HG03045 (cell line): Measurements from ENCODE around the gene ZCCHC3.
"Not testable (repeated sequence)": the region's sequence is repeated elsewhere in the genome, so short reads cannot be mapped to it uniquely, and the experiment has no call there.

Experiments used
- ATAC-seq: cut with Tn5 transposase; IDR thresholded peaks from one replicate; pipeline ENCODE4 v1.9.1; 2021; ENCODE audit warnings: mild to moderate bottlenecking, moderate library complexity; ENCODE audit not compliant: unreplicated experiment

Gene ZCCHC3

DNA sequence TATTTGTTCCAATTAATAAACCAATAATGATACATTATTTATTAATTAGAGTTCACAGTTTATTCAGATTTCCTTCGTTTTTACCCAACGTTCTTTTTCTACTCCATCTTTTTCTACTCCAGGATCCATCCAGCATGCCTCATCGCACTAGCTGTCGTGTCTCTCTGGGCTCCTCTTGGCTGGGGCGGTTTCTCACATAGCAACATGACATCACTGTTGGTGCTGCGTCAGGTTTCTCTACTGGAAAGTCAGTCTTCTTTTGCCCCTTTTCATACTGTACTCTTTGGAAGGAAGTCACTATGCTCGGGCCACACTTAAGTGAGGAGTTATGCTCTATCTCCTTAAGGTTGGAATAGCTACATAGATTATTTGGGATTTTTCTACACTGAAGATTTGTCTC is 14.2 kb downstream of the ZCCHC3 start:
- ATAC-seq: no peak

DNA sequence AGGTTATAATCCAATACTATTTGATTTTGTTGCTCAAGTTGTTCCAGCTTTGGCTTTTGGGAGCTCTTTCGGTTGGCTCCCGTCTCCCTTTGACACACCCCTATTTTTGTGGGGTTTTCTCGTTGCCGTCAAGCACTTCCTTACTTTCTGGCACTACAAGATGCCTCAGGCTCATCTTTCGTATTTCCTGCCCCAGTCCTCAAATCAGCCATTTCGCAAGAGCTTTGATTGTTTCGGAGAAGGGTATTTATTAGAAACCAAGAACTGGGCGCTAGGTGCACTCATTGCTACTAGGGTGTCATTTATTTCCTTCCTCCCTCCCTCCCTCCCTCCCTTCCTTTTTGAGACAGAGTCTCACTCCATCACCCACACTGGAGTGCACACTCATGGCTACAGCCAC is 14.7 kb downstream of the ZCCHC3 start:
- no peak for ATAC-seq

DNA sequence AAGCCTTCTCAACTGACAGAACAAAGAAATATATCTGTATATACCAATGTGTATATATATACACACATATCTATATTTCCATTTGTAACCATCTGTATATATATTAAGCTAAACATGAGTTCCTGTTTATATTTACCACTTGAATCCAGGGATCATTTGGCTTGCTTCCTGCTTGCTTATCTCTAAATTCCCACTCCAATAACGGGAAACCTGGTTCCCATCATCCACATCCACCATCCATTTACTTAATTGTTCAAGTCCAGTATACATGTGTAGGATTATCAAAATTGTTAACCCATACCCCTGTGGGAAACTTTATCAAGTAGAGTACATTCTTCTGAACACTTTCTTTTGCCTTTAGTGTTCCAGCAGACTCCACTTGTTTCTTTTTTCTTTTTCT is 15.5 kb downstream of the ZCCHC3 start:
- no peak for ATAC-seq

DNA sequence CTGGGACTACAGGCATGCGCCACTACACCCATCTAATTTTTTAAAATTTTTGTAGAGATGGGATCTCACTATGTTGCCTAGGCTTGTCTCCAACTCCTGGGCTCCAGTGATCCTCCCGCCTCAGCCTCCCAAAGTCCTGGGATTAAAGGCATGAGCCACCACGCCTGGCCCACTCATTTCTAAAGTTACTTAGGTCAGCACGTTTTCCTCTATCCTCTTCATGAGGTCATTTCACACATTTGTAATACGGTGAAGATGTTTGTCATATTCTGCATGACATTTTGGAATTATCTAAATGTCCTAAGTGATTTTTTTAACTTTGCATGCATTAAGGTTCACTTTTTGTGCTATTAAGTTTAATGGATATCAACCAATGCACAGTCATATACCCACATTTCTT is 16.0 kb downstream of the ZCCHC3 start:
- no peak for ATAC-seq

DNA sequence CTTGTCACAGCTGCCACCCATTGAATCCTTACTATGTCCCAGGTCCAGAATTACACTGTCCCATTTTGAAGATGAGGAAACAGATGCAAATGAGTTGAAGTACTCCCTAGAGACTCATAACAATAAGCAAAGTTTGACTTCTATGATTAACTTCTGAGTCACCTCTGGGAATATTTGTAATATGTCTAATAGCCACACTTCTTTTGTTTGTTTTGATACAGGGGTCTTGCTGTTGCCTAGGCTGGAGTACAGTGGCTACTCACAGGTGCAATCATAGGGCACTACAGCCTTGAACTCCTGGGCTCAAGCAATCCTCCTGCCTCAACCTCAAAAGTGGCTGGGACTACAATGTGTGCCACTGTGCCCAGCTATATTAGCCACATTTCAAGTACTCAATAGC is 16.6 kb downstream of the ZCCHC3 start:
- no peak for ATAC-seq

DNA sequence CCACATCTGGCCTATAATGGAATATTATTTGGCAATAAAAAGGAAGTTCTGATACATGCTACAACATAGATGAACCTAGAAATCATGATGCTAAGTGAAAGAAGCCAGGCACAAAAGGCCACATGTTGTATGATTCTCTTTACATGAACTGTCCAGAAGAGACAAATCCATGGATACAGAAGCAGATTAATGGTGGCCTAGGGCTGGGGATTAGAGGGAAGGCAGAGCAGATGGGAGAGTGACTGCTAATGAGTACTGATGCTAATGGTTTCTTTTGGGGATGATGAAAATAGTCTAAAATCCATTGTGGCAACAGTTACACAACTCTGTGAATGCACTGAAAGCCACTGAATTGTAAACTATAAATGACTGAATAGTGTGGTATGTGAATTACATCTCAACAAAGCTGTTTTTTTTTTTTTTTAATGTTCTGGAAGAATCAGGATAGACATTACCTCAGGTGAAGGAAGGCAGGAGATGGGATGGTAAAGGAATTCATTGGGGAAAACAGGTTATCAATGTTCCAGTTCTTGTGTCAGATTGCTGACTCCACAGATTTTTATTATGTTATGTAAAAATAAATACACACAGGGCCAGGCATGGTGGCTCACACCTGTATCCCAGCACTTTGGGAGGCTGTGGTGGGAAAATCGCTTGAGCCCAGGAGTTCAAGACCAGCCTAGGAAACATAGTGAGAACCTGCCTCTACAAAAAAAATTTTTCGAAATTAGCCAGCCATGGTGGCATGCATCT is 19.1 kb downstream of the ZCCHC3 start:
- ATAC-seq: no peak

DNA sequence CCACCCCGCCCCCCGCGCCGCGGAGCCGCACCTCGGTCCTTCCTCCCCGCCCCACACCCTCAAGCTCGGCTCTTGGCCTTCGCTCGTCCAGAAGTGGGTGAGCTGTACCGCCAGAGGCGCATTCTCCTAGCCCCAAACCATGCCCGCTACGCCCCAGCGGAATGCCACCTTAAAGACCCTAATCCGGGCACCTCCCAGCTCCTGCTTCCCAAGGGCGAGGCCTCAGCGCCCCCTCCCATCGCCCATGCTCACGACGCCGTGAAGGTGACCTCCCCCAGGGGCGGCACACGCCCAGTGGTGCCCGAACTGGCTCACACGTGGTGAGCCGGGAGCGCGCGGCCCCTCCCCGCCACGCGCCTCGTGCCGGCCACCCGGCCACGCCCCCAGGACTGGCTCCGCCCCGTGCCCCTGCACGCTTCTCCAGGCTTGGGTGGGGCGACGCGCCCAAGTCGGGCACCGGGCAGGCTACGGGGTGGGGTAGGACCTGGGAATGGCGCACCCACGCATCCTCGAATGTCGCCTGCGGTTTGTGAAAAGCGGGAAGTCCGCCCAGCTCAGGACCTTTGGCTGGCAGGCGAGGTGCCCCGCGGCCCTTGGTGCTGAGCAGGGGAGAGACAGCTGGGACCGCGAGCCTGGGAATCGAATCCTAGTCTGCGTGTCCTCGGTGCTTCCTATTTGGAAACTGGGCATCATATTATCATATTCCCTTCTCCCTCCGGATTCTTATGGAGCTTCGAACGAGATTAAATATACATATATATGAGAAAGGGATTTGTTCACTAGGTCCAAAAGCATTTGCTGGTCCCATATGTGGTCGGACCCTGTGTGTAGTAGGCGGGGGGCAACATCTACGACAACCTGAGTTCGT is 27.0 kb downstream of the ZCCHC3 start:
- peak; percentile 52 for ATAC-seq

DNA sequence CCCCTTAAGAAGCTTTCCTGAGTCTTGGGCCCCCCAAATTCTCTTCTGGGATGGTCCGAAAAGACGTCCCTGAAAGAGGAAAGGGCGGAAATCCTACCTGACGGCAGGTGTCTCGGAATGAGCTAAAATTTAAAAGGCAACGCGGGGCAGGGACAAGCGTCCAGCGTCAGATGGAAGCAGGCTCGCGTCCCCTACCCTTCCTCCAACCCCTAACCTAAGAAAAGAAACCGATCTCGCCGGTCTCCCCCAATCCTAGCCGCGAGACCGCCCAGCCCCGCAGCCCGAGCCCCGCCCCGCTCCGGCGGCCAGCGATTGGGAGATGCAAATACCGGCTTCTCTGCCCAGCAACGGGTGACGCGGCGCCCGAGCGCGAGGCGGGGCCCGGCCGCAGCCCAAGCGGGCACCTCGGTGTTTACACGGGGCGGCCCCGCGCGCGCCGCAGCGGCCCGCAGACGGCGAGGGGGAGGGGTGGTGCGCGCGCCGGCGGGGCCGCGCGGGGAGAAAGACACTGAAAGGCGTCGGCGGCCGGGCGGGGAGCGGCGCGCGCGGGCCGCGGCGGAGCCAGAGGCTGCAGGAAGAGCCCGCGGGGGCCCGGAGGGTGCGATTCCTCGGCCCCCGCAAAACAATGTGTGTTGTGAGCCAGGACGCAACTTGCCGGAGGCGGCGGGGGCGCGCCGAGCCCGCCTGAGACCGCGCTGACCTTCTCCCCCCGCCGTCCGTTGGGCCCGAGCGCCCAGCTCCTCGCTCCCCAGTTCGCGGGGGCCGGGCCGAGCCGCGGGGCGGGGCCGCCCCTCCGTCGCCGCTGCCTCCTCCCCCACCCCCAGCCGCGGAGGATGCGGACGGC is 27.9 kb downstream of the ZCCHC3 start, which contains the start of gene SOX12:
SOX12 (plus strand) TSS at position 508 of the 844 bp plus-strand sequence. CDS start 373 bp downstream, outside the sequence.
- ATAC-seq: peak; percentile 79

DNA sequence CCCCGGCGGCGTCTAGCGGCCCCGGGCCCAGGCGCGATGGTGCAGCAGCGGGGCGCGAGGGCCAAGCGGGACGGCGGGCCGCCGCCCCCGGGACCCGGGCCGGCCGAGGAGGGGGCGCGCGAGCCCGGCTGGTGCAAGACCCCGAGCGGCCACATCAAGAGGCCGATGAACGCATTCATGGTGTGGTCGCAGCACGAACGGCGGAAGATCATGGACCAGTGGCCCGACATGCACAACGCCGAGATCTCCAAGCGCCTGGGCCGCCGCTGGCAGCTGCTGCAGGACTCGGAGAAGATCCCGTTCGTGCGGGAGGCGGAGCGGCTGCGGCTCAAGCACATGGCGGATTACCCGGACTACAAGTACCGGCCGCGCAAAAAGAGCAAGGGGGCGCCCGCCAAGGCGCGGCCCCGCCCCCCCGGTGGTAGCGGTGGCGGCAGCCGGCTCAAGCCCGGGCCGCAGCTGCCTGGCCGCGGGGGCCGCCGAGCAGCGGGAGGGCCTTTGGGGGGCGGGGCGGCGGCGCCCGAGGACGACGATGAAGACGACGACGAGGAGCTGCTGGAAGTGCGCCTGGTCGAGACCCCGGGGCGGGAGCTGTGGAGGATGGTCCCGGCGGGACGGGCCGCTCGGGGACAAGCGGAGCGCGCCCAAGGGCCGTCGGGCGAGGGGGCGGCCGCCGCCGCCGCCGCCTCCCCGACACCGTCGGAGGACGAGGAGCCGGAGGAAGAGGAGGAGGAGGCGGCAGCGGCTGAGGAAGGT is 28.7 kb downstream of the ZCCHC3 start:
- peak; percentile 6 for ATAC-seq

DNA sequence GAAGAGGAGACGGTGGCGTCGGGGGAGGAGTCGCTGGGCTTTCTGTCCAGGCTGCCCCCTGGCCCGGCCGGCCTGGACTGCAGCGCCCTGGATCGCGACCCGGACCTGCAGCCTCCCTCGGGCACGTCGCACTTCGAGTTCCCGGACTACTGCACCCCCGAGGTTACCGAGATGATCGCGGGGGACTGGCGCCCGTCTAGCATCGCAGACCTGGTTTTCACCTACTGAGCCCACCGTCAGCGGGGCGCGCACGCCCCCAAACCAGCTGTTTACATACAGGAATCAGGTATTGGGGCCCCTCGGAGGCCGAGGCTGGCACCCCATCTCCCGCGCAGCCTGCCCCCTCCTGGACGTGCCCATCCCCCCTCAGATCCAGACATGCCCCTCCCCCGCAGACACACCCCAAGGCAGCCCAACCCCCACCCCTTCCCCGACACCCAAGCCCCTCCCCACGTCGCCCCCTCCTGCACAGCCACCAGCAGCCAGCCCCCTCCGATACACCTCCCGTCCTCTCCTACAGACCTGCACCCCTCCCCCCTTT is 29.3 kb downstream of the ZCCHC3 start:
- no peak for ATAC-seq

DNA sequence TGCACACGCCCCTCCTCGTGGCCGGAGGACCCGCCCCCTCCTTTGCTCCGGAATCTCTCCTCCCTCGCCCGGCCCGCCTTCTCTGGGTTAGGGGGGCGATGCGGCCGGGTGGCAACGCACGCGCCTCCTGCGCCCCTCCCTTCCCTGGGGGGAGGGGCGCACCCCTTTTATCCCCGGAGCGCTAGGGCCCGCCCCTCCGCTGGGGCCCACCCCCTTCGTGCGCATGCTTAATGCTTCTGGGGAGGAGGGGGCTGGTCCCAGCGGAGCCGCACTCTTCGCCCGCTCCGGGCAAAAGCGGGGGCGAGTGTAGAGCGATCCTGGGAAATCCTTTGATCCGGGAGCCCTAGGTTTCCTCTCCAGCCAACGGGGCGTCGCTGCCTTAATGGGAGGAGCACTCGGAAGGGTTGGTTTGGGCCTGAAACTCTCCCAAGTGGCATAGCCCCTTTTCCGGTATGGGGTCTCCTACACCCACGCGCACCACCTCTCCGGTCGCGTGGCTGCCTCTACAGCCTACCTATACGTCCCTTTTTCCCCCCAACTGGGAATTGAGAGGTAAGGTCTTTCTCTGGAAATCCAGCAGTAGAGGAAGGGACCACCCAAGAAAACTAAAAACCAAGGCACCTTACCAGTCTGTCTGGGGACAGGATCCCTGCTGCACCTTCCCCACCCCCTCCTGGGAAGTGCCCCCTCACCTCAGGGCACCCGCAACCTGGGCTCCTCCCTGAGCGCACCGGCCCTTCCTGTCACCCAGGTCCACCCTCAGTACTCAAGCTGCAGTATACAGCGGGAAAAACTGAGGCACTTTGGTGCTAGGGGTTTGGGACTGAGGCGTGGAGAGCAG is 30.0 kb downstream of the ZCCHC3 start:
- ATAC-seq: no peak

DNA sequence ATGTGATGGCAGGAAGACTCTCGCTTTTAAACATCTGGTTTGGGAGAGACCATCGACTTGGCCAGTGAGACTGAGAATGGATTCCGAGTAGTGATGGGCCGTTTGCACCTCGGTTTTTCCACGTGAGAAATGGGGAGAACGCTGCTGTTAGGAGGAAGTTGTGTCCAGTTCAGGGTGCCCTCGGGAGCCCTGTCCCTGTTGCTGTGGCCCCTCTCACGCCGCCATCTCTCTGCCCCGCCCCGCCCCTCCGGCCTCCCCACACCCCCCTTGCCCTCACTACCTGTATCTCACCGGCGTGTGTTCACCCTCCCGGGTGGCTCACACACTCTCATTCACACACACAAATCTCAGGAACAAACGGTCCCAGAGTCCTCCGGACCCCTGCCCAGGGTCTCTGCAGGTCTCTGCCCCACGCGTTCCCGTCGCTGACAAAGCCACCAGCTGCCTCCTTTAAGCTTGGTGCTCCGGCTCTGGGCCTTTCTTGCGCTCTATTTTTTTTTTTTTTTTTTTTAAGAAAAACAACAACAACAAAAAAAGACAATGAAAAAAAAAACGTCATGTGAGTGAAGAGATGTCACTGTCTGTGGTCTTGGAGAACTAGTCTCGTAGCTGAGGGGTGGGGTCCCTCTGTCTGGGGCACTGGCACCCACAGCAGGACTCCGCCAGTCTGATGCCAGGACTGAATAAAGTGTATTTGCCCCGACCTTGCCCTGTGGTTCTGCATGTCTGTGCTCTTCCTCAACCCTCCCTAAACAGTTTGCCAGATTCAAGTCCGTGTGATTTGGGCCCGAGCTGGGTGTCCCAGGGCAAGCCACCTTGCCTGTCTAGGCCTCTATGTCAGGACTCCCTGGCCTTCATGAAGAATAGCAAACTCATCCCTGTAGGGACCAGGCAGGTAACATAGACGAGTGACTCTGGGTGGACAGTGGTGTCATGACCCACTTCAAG is 30.9 kb downstream of the ZCCHC3 start:
- no peak for ATAC-seq

DNA sequence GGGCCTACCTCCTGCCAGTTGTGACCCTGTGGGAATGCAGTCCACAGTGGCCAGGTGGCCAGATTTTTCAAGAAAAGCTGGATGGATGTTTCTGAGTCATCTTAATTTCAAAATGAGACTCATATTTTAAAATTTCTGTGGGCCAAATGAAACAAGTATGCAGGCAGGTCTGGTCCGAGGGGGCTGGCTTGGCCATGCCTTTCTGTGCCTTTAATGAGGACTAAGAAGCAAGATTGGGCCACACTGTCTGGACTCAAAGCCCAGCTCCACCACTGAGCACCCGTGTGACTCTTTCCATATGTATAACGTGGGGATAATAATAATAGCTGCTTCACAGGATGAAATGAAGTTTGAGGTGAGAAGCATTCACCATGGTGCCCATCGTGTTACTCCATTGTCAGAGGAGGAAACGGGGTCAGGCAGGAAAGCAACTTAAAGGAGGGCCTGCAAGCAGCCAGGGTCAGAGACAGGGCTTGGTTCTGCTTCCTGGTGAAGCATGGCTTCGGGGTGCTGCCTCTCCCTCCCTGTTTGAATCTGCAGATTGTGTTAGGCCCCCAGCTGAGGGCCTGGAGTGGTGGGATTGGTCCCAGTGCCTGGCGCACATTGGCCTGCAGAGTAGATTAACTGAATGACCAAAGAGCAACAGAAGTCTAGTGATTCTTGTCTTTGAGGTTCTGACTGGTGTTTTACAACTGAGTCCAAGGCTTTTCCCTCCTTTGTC is 31.8 kb downstream of the ZCCHC3 start:
- ATAC-seq: no peak

DNA sequence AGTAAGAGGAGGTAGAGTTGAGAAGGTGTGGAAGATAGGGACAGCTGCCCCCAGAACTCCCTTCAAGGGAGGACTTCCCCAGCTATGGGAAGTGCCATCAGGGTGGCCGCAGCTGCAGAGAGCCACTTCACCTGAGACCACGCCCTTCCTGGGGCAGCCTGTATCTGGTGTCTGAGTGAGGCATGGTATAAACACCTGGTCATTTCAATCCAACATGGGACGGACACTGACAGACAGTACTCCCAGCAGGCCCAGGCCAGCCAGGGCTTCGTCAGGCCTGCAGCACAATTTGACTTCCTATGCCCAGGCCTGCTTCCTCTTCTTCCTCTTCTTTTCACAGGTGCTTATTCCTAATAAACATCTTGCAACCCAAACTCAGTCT is 32.5 kb downstream of the ZCCHC3 start:
- no peak for ATAC-seq

DNA sequence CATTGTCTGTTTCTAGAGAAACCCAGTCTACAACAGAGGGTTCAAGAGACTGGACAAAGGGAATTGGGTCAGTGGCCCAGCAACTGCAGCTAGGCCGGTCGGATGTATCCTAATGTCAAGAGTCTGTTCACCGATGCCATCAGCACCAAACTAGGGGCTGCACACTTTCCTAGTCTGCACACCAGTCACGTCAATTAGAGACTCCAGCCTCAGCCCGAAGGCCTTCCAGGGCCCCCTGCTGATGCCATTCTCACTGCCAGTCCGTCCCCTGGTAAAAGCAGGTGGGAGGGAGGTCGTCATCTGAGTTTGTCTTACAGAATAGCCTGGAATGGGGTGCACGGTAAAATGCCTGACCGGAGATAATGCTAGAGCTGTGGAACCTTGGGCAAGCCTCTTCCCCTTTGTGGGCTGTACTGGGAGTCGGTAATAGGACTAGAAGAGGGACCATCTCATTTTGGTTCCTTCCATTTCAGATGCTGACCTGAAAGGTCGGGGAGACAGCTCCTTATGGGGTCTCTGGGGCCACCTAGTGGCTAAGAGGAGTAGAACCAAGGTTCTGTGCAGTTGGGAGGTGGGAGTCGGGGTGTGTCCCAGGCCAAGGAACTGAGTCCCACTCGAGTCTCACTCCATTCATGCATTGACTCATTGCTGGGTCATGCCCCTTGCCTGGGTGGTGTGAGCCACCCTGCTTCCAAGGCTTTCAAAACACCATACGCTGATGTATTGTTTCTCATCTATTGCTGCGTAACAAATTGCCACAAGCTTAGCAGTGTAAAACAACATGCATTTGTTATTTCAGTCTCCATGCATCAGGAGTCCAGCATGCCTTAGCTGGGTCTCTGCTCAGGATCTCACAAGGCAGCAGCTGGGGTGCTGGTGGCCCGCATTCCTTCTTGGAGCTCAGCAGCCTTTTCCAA is 33.1 kb downstream of the ZCCHC3 start:
- no peak for ATAC-seq

DNA sequence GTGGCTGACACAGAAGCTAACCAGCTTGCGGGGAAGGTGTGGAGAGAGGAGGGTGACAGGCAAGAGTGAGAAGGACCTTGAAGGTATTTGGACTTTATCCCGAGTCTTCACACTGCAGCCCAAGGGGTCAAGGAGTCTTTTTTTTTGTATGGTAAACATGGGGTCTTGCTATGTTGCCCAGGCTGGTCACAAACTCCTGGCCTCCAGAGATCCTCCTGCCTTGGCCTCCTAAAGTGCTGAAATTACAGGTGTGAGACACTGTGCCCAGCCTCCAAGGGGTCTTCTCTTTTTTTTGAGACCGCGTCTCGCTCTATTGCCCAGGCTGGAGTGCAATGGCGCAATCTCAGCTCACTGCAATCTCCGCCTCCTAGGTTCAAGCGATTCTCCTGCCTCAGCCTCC is 37.2 kb downstream of the ZCCHC3 start:
- no peak for ATAC-seq

DNA sequence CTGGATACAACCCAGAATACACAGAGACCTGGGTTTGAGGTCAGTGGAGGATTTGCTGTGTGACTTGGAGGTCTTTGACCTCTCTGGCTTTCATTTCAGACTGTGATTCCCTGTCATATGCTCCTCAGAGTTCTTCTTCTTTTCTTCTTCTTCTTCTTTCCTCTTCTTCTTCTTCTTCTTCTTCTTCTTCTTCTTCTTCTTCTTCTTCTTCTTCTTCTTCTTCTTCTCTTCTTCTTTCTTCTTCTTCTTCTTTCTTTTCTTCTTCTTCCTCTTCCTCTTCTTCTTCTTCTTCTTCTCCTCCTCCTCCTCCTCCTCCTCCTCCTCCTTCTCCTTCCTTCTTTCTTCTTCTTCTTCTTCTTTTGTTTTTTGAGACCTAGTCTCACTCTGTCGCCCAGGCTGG is 38.7 kb downstream of the ZCCHC3 start:
- not testable (repeated sequence) for ATAC-seq
